Ovary (tissue), 9 donors: ENCODE data around the gene NDEL1. TPM values are rescaled to one million over a fixed set of nuclear protein-coding genes. Genes with fewer than 3 reads are reported as not detected.

Experiments used
- DNase-seq, 5 donors: peaks; one replicate each; pipeline ENCODE4 v3.0.0-alpha.2; 2019 to 2020
- H3K27ac ChIP-seq, 2 donors: fragments of 200-600 bp; one replicate each; pipeline versions ENCODE4 v1.5.1 to v1.8.0; 2019 to 2022
- H3K27me3 ChIP-seq: fragments of 200-600 bp; one replicate; pipeline ENCODE4 v1.8.0; 2022
- H3K36me3 ChIP-seq: fragments of 200-600 bp; sonication (generic); one replicate; pipeline ENCODE4 v1.5.1; 2019
- H3K4me1 ChIP-seq: one replicate; pipeline ENCODE4 v1.8.1; 2013; ENCODE audit warnings: mild to moderate bottlenecking, moderate library complexity; ENCODE audit not compliant: insufficient read depth
- H3K4me3 ChIP-seq: fragments of 200-600 bp; sonication (generic); one replicate; pipeline ENCODE4 v1.5.1; 2017
- H3K9me3 ChIP-seq, 2 donors: fragments of 200-600 bp in 1 of 2; sonication (generic) in 1 of 2; one replicate each; pipeline versions ENCODE4 v1.5.1 to v1.8.1; 2013 to 2019; ENCODE audit warnings: mild to moderate bottlenecking in 1 of 2, moderate library complexity in 1 of 2
- EP300 ChIP-seq: sonication (generic); formaldehyde crosslinking; IDR thresholded peaks from one replicate; pipeline ENCODE4 v1.6.1; 2017; ENCODE audit warnings: antibody characterized with exemption
- POLR2A ChIP-seq: fragments of 450-650 bp; IDR thresholded peaks from one replicate; pipeline ENCODE4 v1.6.1; 2017; ENCODE audit warnings: antibody characterized with exemption, mild to moderate bottlenecking, moderate library complexity
- WGBS, 3 donors: extraction: QIAGEN DNeasy Blood & Tissue Kit in 1 of 3; methylation state at CpG; one replicate each; pipeline versions ENCODE4 v1.1.5 to v1.1.7; 2013 to 2017; 5-methylcytosine and 5-hydroxymethylcytosine counted together
- intact Hi-C, 4 donors: fragments of 100-400 bp; cut with DNase I; formaldehyde crosslinking; loops; one replicate each; pipeline versions ENCODE4 v1.11.0 to v1.15.1; 2022 to 2023
- polyA plus RNA-seq, 2 donors: library from polyadenylated mRNA; stranded (reverse); fragments of 200-250 nt in 1 of 2; fragments of 350-450 nt in 1 of 2; fragmentation: Illumina TruSeq in 1 of 2; extraction: RNeasy Lipid Tissue Mini Kit (QIAGEN cat#74804) in 1 of 2; gene quantifications; one replicate each; pipeline ENCODE4 v1.2.3, GENCODE V29; 2013 to 2014
- total RNA-seq, 7 donors: library from RNA; depleted of rRNA in 2 of 7; stranded (reverse); fragments of >200 nt in 2 of 7; fragmentation: NEBNext Ultra II Directional in 3 of 7; extraction: Animal tissue kit (Norgen Biotek cat#: 25700) in 3 of 7; gene quantifications; one replicate each; pipeline versions ENCODE4 v1.1.0 to v1.2.4, GENCODE V29; 2016 to 2023
- TF ChIP-seq, protein P1 (sequence below), 3 donors: fragments of 450-650 bp in 2 of 3; fragments of 200-600 bp in 1 of 3; IDR thresholded peaks; one replicate each; pipeline versions ENCODE4 v1.5.1 to v1.8.0; 2016 to 2022; ENCODE audit warnings: antibody characterized with exemption in 3 of 3, mild to moderate bottlenecking in 1 of 3
- donor health status: DM: no; HTN: no; CAD: no; lungs with moderate emphysema.
- donor health status: DM: no; HTN: no; CAD: no.
- donor health status: Bipolar disorder and iron deficiency.
- donor health status: DM: yes; HTN: yes; CAD: no.
- donor health status: DM: no; HTN: no; CAD: no.
- donor health status: DM: yes; HTN: yes; CAD: no.

Gene NDEL1
- total and polyA plus RNA-seq, 9 donors = 36.7 to 86.5 (median 63.2) TPM

DNA sequence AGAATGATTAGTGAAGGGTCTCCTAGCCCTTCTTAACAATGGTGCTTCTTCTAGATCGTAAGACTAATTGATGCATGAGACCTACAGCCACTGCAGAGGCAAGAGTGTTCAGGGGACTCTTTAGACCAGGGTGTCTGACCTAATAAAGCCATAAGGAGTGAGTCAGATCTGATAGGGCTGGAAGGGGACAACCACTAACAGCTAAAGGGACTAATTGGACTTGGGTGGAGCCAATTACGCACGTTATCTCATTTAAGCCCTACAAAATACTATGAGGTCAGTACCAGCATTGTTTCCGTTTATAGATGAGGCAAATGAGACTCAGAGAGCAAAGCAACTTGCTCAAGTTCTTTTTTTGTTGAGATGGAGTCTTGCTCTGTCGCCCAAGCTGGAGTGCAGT lies 23.6 kb upstream of the NDEL1 start:
- 76 to 86% (median 84%) methylated on average over 5 of the region's 5 CpGs for WGBS, 3 donors
- Histone ChIP-seq H3K27ac (no peak overlapping the region), H3K4me1 (no peaks in the 10 kb centered on the region), H3K36me3 (no peaks in the 10 kb centered on the region), H3K9me3 (no peaks in the 10 kb centered on the region), H3K4me3 (no peak overlapping the region), H3K27me3 (no peaks in the 10 kb centered on the region)
- intact Hi-C loops = loop anchor here in 2 of 4 donors (5.0 to 10.0 kb wide), 2 partner anchors 335 to 373 kb away; no protein-coding TSS in a partner anchor
- no peak for DNase-seq
- TF ChIP-seq EP300 (no peak), POLR2A (no peak)
- TF ChIP-seq, protein P1, sequence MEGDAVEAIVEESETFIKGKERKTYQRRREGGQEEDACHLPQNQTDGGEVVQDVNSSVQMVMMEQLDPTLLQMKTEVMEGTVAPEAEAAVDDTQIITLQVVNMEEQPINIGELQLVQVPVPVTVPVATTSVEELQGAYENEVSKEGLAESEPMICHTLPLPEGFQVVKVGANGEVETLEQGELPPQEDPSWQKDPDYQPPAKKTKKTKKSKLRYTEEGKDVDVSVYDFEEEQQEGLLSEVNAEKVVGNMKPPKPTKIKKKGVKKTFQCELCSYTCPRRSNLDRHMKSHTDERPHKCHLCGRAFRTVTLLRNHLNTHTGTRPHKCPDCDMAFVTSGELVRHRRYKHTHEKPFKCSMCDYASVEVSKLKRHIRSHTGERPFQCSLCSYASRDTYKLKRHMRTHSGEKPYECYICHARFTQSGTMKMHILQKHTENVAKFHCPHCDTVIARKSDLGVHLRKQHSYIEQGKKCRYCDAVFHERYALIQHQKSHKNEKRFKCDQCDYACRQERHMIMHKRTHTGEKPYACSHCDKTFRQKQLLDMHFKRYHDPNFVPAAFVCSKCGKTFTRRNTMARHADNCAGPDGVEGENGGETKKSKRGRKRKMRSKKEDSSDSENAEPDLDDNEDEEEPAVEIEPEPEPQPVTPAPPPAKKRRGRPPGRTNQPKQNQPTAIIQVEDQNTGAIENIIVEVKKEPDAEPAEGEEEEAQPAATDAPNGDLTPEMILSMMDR (IDR thresholded peaks at IDR 0.05) = no peak

DNA sequence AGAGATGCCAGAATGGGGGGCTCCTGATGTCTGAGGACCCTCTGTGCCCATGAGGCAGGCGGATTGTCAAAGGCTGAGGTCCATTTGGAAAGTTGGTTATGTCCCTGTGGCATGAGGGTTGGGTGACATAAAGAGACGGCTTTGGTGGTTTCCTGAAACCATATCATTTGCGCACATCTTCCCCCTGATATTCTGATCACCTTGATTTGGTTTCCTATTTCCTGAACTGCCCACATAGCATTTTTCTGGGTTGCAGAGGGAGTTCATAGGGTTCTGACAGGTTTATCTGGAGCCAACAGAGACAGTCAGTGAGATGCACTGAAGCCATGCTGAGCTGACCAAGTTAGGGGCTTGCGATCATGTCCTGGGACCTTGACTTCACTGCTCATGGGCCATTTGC lies 22.4 kb upstream of the NDEL1 start:
- TF ChIP-seq, protein P1 (IDR thresholded peaks at IDR 0.05) = no peak
- no peak for TF ChIP-seq POLR2A
- TF ChIP-seq EP300 = no peak
- 91 to 93% (median 93%) methylated on average over 4 of the region's 4 CpGs for WGBS, 3 donors
- Histone ChIP-seq H3K4me1 (no peaks in the 10 kb centered on the region), H3K27me3 (no peaks in the 10 kb centered on the region), H3K27ac (no peak overlapping the region), H3K36me3 (no peaks in the 10 kb centered on the region), H3K4me3 (no peak overlapping the region), H3K9me3 (no peaks in the 10 kb centered on the region)
- no peak for DNase-seq
- intact Hi-C loops = loop anchor here in 2 of 4 donors (5.0 to 10.0 kb wide), 2 partner anchors 334 to 371 kb away; no protein-coding TSS in a partner anchor

DNA sequence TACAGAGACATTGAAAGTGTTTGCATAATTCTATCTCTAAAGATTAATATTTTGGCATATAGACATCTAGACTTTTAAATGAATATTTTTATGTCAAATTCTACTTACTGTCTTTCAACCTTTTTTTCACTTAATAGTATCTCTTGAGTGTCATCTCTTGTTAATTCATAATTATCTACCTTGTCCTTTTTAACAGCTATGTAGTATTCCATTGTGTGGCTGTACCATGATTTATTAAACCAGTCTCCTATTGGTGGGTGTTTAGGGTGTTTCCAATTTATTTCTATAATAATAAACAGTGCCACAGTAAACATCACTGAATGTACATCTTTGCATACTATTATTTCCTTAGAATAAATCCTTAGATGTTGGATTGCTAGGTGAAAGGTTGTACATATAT lies 21.7 kb upstream of the NDEL1 start:
- TF ChIP-seq EP300 (no peak), POLR2A (no peak)
- TF ChIP-seq, protein P1 (IDR thresholded peaks at IDR 0.05) = no peak
- intact Hi-C loops = loop anchor here in 2 of 4 donors (5.0 to 10.0 kb wide), 2 partner anchors 333 to 371 kb away; no protein-coding TSS in a partner anchor
- Histone ChIP-seq H3K36me3 (no peaks in the 10 kb centered on the region), H3K27ac (no peak overlapping the region), H3K27me3 (no peaks in the 10 kb centered on the region), H3K4me3 (no peak overlapping the region), H3K9me3 (no peaks in the 10 kb centered on the region), H3K4me1 (no peaks in the 10 kb centered on the region)
- no peak for DNase-seq

DNA sequence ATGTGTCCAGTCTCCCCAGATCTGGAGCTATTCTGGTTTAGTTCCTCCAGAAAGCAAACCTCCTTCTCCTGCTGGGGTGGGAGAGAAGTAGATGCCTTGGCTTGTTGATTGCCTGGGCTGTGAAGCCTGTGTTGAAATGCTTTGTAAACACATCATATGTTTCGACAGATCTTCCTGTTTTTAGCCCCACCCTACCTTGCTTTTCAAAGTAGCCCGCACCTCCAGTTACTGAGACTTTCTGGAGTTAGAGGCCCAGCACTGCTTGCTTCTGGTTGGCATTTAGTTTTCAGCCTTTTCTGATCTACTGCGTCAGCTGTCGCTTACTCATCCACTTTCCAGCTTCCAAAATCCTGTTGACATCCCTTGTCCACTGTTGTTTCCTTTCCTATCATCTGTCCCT lies 17.9 kb upstream of the NDEL1 start:
- Histone ChIP-seq H3K4me1 (peaks cover 2% of the 10 kb centered on the region), H3K27ac (no peak overlapping the region), H3K36me3 (no peaks in the 10 kb centered on the region), H3K4me3 (no peak overlapping the region), H3K27me3 (no peaks in the 10 kb centered on the region), H3K9me3 (no peaks in the 10 kb centered on the region)
- no peak for TF ChIP-seq EP300
- TF ChIP-seq, protein P1 (IDR thresholded peaks at IDR 0.05) = no peak
- TF ChIP-seq POLR2A = no peak
- intact Hi-C loops = loop anchor here in 3 of 4 donors (5.0 to 10.0 kb wide), 2 partner anchors 324 to 367 kb away; partner anchors contain the start of gene CCDC42 (in 1 of the 3)
- DNase-seq = no peak
- 91 to 96% (median 92%) methylated on average over 4 of the region's 4 CpGs for WGBS, 3 donors
